ENCODE results near the gene LTK.

- TF ChIP-seq CTCF (IDR thresholded peaks at IDR 0.05) (no peak), EZH2 (IDR thresholded peaks at IDR 0.05) (no peak), EZH2phosphoT487 (IDR thresholded peaks at IDR 0.05) (no peak)
Observed at GRCh38 chr15:41498657-41499056, 15.0 kb downstream of the LTK start.
